Kidney epithelial cell (primary cell): Measurements from ENCODE around the gene LMF1. TPM values are rescaled to one million over a fixed set of nuclear protein-coding genes. Genes with fewer than 3 reads are reported as not detected.
"Not testable (repeated sequence)": the region's sequence is repeated elsewhere in the genome, so short reads cannot be mapped to it uniquely, and the experiment has no call there.

Source experiments
- DNase-seq: peaks from one replicate; pipeline ENCODE4 v3.0.0-alpha.2; 2010; ENCODE audit warnings: low read depth
- H3K27me3 ChIP-seq: 2 replicates; pipeline ENCODE4 v1.6.0; 2011; ENCODE audit warnings: low read length; ENCODE audit not compliant: control insufficient read depth, insufficient read depth
- H3K36me3 ChIP-seq: 2 replicates; pipeline ENCODE4 v1.5.1; 2011; ENCODE audit warnings: low read length; ENCODE audit not compliant: control insufficient read depth, insufficient read depth
- H3K4me3 ChIP-seq: 2 replicates; pipeline ENCODE4 v1.5.1; 2011; ENCODE audit warnings: low read depth, mild to moderate bottlenecking, control low read depth, low read length
- total RNA-seq: library from RNA; depleted of rRNA; stranded (reverse); fragments of >200 nt; gene quantifications from 2 replicates; pipeline ENCODE4 v1.2.3, GENCODE V29; 2015
- TF ChIP-seq, protein P1 (sequence below): IDR thresholded peaks from 2 replicates; pipeline ENCODE4 v1.5.1; 2011; ENCODE audit warnings: mild to moderate bottlenecking, moderate library complexity, low read length, control low read depth, inconsistent platforms; ENCODE audit not compliant: insufficient read depth, poor library complexity, severe bottlenecking

LMF1 gene
- total RNA-seq, 1 donor from 2014 or later: 26.3 TPM

DNA sequence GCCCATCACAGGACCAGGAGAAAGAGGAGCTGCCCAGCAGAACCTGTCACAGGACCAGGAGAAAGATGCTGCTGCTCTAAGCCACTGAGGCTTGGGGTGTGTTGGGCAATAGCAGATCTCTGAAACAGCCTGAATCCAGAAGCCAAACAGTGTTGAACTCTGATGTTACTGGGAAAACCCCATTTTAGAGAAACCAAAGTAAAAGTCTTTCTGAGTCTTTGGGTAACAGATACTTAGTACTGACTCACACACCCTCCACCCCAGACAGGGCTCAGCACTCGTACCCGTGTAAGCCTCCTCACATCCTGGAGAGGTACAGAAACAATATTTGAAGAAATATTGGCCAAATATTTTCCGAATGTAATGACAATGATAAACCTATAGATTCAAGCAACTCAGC is 87.4 kb downstream of the LMF1 start:
- DNase-seq: no peak
- H3K4me3 ChIP-seq: no peak overlapping the region
- peaks cover 4% of the 10 kb centered on the region for H3K27me3 ChIP-seq
- TF ChIP-seq, protein P1, sequence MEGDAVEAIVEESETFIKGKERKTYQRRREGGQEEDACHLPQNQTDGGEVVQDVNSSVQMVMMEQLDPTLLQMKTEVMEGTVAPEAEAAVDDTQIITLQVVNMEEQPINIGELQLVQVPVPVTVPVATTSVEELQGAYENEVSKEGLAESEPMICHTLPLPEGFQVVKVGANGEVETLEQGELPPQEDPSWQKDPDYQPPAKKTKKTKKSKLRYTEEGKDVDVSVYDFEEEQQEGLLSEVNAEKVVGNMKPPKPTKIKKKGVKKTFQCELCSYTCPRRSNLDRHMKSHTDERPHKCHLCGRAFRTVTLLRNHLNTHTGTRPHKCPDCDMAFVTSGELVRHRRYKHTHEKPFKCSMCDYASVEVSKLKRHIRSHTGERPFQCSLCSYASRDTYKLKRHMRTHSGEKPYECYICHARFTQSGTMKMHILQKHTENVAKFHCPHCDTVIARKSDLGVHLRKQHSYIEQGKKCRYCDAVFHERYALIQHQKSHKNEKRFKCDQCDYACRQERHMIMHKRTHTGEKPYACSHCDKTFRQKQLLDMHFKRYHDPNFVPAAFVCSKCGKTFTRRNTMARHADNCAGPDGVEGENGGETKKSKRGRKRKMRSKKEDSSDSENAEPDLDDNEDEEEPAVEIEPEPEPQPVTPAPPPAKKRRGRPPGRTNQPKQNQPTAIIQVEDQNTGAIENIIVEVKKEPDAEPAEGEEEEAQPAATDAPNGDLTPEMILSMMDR: no peak
- H3K36me3 ChIP-seq: no peaks in the 10 kb centered on the region

DNA sequence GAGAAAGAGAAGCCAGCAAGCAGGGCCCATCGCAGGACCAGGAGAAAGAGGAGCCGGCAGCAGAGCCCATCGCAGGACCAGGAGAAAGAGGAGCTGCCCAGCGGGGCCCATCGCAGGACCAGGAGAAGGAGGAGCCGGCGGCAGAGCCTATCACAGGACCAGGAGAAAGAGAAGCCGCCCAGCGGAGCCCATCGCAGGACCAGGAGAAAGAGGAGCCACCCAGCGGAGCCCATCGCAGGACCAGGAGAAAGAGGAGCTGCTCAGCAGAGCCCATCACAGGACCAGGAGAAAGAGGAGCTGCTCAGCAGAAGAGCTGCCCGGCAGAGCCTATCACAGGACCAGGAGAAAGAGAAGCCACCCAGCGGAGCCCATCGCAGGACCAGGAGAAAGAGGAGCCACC is 88.1 kb downstream of the LMF1 start:
- DNase-seq, H3K36me3 ChIP-seq, H3K27me3 ChIP-seq, H3K4me3 ChIP-seq: not testable (repeated sequence)

DNA sequence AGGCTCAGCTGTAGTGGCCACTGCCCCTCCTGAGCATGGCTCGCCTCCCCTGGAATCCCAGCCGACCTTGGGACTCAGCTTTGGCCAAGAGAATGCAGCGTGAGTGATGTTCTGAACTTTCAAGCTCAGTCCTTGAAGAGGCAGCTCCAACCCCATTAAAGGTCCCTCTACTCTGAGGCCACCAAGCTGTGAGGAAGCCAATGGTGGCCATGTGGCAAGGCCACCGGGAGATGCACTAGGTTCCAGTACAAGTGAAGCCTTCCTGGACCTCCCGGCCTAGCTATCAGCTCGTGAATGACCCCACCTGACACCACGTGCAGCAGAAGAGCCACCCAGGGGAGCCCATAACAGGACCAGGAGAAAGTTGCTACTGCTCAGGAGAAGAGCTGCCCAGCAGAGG is 88.5 kb downstream of the LMF1 start:
- TF ChIP-seq, protein P1: no peak
- H3K36me3 ChIP-seq: no peaks in the 10 kb centered on the region
- H3K4me3 ChIP-seq: no peak overlapping the region
- peaks cover 4% of the 10 kb centered on the region for H3K27me3 ChIP-seq
- no peak for DNase-seq

DNA sequence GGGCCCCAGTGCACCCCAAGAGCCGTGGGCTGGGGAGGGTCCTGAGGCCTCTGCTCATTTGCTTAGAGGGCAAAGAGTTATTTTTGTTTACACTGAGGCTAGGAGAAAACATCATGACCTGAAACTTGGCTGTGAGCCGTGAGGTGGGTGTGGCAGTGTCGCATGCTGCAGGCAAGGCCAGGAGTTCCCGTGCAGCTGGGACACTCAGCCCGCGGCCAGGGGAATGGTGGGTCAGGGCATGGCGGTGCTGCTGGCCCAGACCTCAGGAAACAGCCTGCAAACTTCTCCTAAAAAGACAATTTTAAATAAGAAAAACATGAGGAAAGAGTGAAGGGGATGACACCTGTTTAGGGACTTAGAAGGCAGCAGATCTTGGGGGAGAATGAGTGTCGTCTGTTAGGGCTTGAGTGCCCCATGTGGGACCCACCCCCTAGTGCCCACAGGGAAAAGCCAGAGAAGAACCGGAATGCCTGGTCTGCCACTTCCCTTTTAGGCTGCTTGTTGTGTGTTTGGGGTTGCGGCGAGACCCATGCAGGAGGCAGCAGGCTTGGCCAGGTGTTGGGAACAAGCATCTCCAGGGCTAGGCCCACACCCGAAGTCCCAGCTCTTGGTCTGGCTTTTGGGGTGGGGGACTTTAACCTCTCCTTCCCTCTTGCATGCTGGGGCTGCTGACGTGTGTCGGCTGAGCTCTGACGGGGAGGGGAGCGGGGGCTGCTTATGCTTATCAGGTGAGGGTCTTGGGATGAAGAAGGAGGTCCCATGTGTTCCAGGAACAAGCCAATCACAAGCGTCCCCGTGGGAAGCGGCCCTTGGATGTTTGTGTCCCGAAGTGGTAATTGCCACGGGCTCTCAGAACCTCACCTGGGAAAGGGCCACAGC is 89.3 kb downstream of the LMF1 start:
- Histone ChIP-seq H3K4me3 (no peak overlapping the region), H3K36me3 (no peaks in the 10 kb centered on the region), H3K27me3 (peaks cover 4% of the 10 kb centered on the region)
- TF ChIP-seq, protein P1: no peak
- DNase-seq: no peak

DNA sequence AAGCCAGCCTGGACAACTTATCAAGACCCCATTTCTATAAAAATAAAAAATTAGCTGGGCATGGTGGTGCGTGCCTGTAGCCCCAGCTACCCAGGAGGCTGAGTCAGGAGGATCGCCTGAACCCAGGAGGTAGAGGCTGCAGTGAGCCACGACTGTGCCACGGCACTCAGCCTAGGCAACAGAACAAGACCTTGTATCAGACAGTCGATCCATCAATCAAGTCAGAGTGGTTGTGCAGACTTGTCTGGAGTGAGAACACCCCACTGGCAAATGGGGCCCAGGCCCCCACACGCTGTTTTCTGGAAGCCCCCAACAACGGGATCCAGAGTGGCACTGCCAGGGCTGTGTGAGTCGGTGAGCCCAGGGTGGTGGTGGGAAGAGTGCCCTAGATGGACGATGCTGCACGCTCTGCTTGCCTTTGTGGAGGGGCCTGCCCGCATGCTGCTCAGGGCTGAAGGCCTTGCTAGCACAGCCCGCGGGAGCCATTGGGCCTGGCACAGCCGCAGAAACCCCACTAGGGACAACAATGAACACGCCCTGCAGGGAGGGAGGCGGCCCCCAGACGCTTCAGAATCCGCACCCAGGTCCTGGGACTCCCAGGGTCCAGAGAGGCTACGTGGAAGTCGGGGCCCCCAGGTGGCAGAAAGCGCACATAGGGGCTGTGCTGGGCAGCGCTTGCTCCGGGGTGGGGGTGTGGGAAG is 90.2 kb downstream of the LMF1 start:
- DNase-seq: no peak
- no peak overlapping the region for H3K4me3 ChIP-seq
- H3K36me3 ChIP-seq: no peaks in the 10 kb centered on the region
- TF ChIP-seq, protein P1: no peak
- peaks cover 5% of the 10 kb centered on the region for H3K27me3 ChIP-seq

DNA sequence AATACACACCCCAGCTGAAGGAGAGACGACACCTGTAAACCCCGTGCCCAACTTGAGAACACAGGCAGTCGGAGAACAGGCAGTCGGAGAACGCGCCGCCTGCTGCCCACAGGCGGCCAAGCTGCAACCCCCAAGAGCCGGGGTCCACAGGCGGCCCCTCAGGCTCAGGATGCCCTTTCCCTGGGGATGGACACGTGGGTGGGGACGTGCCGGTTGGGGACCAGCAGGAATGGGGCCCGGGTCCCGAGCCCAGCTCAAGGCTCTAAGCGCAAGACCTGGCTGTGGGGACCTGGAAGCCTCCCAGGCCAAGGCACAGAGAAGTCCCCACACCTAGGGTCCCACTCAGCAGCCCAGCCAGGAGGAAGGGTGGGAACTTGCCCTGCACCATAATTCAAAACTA is 90.8 kb downstream of the LMF1 start:
- TF ChIP-seq, protein P1: no peak

More for the DNA sequence above, 90.8 kb downstream of the LMF1 start:
- Histone ChIP-seq H3K27me3 (peaks cover 12% of the 10 kb centered on the region), H3K4me3 (no peak overlapping the region), H3K36me3 (no peaks in the 10 kb centered on the region)
- no peak for DNase-seq
